Measurements from ENCODE around the gene MAML2.

Gene MAML2

DNA sequence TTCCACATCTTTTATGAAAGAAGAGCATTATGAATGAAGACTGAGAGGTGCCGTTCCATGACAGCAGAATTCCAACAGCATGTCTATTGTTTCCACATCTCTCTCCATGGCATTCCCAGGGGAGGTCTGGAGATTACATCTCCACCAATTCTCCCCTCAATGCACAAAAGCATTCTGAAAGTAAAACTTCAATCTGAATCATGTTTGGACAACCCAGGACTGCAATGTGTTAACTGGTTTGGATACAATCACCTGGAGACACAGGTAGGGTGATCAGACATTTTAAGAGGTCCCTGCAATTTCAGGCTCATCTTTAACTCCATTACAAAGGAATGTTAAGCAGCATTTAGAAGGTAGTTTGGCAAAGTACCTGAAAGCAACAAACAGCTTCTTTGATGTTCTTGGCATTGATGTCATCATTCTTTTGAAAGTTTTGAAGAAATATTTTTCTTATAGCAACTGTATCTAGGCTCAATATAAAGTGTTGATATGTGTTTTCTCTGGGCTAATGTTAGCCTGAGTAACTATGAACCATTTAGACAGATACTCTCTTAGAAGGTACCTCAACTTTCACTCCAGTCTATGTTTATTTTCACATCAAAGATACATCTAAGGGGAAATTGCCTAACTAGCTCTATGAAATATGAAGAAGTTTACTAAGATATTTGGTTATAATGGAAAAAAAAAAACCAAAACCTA lies 237.6 kb downstream of the MAML2 start:
- Histone ChIP-seq H3K27ac (ENCODE audit: poor library complexity, severe bottlenecking) (no peak overlapping the region), H3K36me3 (ENCODE audit: low read depth) (no peaks in the 10 kb centered on the region), H3K27me3 (ENCODE audit: insufficient read depth, poor library complexity, severe bottlenecking) (no peaks in the 10 kb centered on the region), H3K9me3 (ENCODE audit: severe bottlenecking) (no peaks in the 10 kb centered on the region), H3K4me3 (ENCODE audit: severe bottlenecking) (no peak overlapping the region), H3K4me1 (ENCODE audit: insufficient read depth, poor library complexity, severe bottlenecking) (peaks cover 14% of the 10 kb centered on the region)
- TF ChIP-seq, protein P1, sequence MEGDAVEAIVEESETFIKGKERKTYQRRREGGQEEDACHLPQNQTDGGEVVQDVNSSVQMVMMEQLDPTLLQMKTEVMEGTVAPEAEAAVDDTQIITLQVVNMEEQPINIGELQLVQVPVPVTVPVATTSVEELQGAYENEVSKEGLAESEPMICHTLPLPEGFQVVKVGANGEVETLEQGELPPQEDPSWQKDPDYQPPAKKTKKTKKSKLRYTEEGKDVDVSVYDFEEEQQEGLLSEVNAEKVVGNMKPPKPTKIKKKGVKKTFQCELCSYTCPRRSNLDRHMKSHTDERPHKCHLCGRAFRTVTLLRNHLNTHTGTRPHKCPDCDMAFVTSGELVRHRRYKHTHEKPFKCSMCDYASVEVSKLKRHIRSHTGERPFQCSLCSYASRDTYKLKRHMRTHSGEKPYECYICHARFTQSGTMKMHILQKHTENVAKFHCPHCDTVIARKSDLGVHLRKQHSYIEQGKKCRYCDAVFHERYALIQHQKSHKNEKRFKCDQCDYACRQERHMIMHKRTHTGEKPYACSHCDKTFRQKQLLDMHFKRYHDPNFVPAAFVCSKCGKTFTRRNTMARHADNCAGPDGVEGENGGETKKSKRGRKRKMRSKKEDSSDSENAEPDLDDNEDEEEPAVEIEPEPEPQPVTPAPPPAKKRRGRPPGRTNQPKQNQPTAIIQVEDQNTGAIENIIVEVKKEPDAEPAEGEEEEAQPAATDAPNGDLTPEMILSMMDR (IDR thresholded peaks at IDR 0.05; ENCODE audit: poor library complexity, severe bottlenecking) = no peak
- no peak for ATAC-seq (ENCODE audit: low read depth)
- no peak for DNase-seq (ENCODE audit: low spot score)

DNA sequence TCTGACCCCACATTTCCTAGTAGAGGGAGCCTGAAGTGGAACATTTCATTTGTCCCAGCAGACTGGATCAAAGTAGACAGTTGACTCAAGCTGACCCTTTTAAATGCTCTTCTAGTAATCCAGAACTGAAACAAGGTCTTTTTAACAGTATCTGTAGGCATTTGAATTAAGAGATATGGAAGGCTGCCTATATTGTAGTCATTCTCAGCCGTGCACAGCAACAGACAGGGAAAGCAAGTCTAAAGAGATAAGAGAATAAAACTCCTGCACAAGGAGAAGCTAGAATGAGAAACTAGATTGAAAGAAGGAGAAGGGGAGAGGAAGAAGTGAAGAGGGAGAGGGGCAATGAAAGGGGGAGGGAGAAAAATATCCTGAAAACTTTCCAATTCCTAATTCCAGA lies 238.5 kb downstream of the MAML2 start:
- Histone ChIP-seq H3K36me3 (ENCODE audit: low read depth) (no peaks in the 10 kb centered on the region), H3K4me3 (ENCODE audit: severe bottlenecking) (no peak overlapping the region), H3K27me3 (ENCODE audit: insufficient read depth, poor library complexity, severe bottlenecking) (no peaks in the 10 kb centered on the region), H3K9me3 (ENCODE audit: severe bottlenecking) (no peaks in the 10 kb centered on the region), H3K27ac (ENCODE audit: poor library complexity, severe bottlenecking) (no peak overlapping the region), H3K4me1 (ENCODE audit: insufficient read depth, poor library complexity, severe bottlenecking) (peaks cover 11% of the 10 kb centered on the region)
- TF ChIP-seq, protein P1 (IDR thresholded peaks at IDR 0.05; ENCODE audit: poor library complexity, severe bottlenecking) = no peak
- DNase-seq (ENCODE audit: low spot score) = no peak
- ATAC-seq (ENCODE audit: low read depth) = no peak

GRCh38 chr11:96103721-96104120 lies 239.3 kb downstream of the MAML2 start:
- H3K4me3 ChIP-seq (ENCODE audit: severe bottlenecking) = no peak overlapping the region
- no peak overlapping the region for H3K27ac ChIP-seq (ENCODE audit: poor library complexity, severe bottlenecking)
- H3K4me1 ChIP-seq (ENCODE audit: insufficient read depth, poor library complexity, severe bottlenecking) = peaks cover 16% of the 10 kb centered on the region
- H3K9me3 ChIP-seq (ENCODE audit: severe bottlenecking) = no peaks in the 10 kb centered on the region
- TF ChIP-seq, protein P1 (IDR thresholded peaks at IDR 0.05; ENCODE audit: poor library complexity, severe bottlenecking) = no peak
- DNase-seq (ENCODE audit: low spot score) (no peak), ATAC-seq (ENCODE audit: low read depth) (no peak)
- H3K36me3 ChIP-seq (ENCODE audit: low read depth) = no peaks in the 10 kb centered on the region
- H3K27me3 ChIP-seq (ENCODE audit: insufficient read depth, poor library complexity, severe bottlenecking) = no peaks in the 10 kb centered on the region

DNA sequence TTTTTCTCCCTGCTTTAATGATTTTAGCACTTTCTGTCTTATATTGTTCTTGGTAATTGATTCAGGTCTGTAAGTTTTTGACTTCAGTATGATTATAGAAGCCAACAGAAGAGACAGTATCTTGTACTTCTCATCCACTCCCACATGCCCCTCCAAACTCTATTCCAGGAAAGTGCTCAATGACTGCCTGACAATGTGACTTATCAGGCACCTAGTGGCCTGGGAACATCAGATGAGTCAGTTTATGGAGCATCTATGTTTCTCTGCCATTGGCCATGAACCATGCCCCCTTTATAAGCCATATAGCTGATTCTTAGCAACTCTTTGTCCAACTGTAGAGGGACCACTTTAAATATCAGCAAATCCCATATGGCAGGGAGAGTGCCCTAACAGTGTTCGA lies 239.9 kb downstream of the MAML2 start:
- H3K36me3 ChIP-seq (ENCODE audit: low read depth) = no peaks in the 10 kb centered on the region
- no peaks in the 10 kb centered on the region for H3K27me3 ChIP-seq (ENCODE audit: insufficient read depth, poor library complexity, severe bottlenecking)
- peak overlapping the region; percentile 23 for H3K27ac ChIP-seq (ENCODE audit: poor library complexity, severe bottlenecking)
- ATAC-seq (ENCODE audit: low read depth) (no peak), DNase-seq (ENCODE audit: low spot score) (no peak)
- peaks cover 23% of the 10 kb centered on the region for H3K4me1 ChIP-seq (ENCODE audit: insufficient read depth, poor library complexity, severe bottlenecking)
- no peaks in the 10 kb centered on the region for H3K9me3 ChIP-seq (ENCODE audit: severe bottlenecking)
- TF ChIP-seq, protein P1 (IDR thresholded peaks at IDR 0.05; ENCODE audit: poor library complexity, severe bottlenecking) = no peak
- no peak overlapping the region for H3K4me3 ChIP-seq (ENCODE audit: severe bottlenecking)

DNA sequence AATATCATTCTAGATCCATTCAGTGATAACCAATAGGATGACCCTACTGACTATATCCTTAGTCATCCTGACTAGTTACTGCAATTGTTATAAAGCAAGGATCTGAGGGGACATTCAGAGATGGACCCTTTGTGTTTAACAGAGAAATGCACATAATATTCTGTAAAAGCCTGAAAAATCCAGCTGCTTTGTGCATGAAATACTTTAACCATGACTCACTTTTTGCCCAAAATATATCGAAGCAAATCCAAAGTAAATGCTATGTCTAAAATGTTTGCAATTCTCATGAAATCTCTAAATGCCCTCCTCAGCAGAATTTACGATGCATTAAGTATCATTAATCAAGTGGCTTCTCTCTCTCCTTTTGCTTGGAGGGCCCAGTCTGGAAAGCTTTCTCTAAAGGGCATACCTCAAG lies 240.3 kb downstream of the MAML2 start:
- DNase-seq (ENCODE audit: low spot score) = no peak
- H3K9me3 ChIP-seq (ENCODE audit: severe bottlenecking) = no peaks in the 10 kb centered on the region
- H3K4me1 ChIP-seq (ENCODE audit: insufficient read depth, poor library complexity, severe bottlenecking) = peaks cover 27% of the 10 kb centered on the region
- peak; percentile 47; the same call in 2 of the 3 replicates for ATAC-seq (ENCODE audit: low read depth)
- H3K27ac ChIP-seq (ENCODE audit: poor library complexity, severe bottlenecking) = peak overlapping the region; percentile 23
- no peaks in the 10 kb centered on the region for H3K27me3 ChIP-seq (ENCODE audit: insufficient read depth, poor library complexity, severe bottlenecking)
- H3K36me3 ChIP-seq (ENCODE audit: low read depth) = no peaks in the 10 kb centered on the region
- TF ChIP-seq, protein P1 (IDR thresholded peaks at IDR 0.05; ENCODE audit: poor library complexity, severe bottlenecking) = no peak
- no peak overlapping the region for H3K4me3 ChIP-seq (ENCODE audit: severe bottlenecking)

Measured in RWPE2 (cell line).